Right atrium auricular region (tissue), 2 donors: ENCODE results near the gene PARD3B. TPM values are rescaled to one million over a fixed set of nuclear protein-coding genes. Genes with fewer than 3 reads are reported as not detected.

Experiments used
- DNase-seq: peaks from one replicate; pipeline ENCODE4 v3.0.0-alpha.2; 2019; ENCODE audit warnings: low spot score
- H3K27ac ChIP-seq, 2 donors: fragments of 200-600 bp; sonication (generic); 1 replicate in 1 of 2; 2 replicates in 1 of 2; pipeline ENCODE4 v1.5.1; 2016 to 2019
- H3K27me3 ChIP-seq, 2 donors: fragments of 200-600 bp; sonication (generic); one replicate each; pipeline versions ENCODE4 v1.5.1 to v1.6.0; 2017 to 2019
- H3K36me3 ChIP-seq: fragments of 200-600 bp; sonication (generic); one replicate; pipeline ENCODE4 v1.5.1; 2016
- H3K4me1 ChIP-seq, 2 donors: fragments of 200-600 bp; sonication (generic); one replicate each; pipeline versions ENCODE4 v1.5.1 to v1.6.0; 2017 to 2019
- H3K4me3 ChIP-seq, 2 donors: fragments of 200-600 bp; sonication (generic); 1 replicate in 1 of 2; 2 replicates in 1 of 2; pipeline ENCODE4 v1.5.1; 2017 to 2019; ENCODE audit warnings: mild to moderate bottlenecking in 1 of 2, moderate library complexity in 1 of 2
- H3K9me3 ChIP-seq, 2 donors: fragments of 200-600 bp; sonication (generic); one replicate each; pipeline ENCODE4 v1.5.1; 2019
- CTCF ChIP-seq, 2 donors: fragments of 200-600 bp; sonication (generic); IDR thresholded peaks; one replicate each; pipeline ENCODE4 v1.5.1; 2019; ENCODE audit warnings: antibody characterized with exemption in 2 of 2
- total RNA-seq, 2 donors: library from RNA; depleted of rRNA; stranded (reverse); fragments of >200 nt; gene quantifications; one replicate each; pipeline ENCODE4 v1.1.0, GENCODE V29; 2016

PARD3B gene
- total RNA-seq, 2 donors from 2014 or later = 7.4 to 12.2 TPM

GRCh38 chr2:205543262-205543843 is 998.1 kb downstream of the PARD3B start:
- Histone ChIP-seq H3K27ac (no peak overlapping the region), H3K4me3 (no peak overlapping the region), H3K9me3 (no peaks in the 10 kb centered on the region), H3K36me3 (no peaks in the 10 kb centered on the region), H3K27me3 (no peaks in the 10 kb centered on the region), H3K4me1 (peaks cover 0 to 17% of the 10 kb centered on the region in 2 donors)
- no peak for DNase-seq
- no peak for TF ChIP-seq CTCF (IDR thresholded peaks at IDR 0.05)

GRCh38 chr2:205543937-205544702 is 998.8 kb downstream of the PARD3B start:
- H3K4me3 ChIP-seq = no peak overlapping the region
- no peaks in the 10 kb centered on the region for H3K9me3 ChIP-seq
- H3K27me3 ChIP-seq = no peaks in the 10 kb centered on the region
- no peak overlapping the region for H3K27ac ChIP-seq
- peaks cover 0 to 17% of the 10 kb centered on the region in 2 donors for H3K4me1 ChIP-seq
- H3K36me3 ChIP-seq = no peaks in the 10 kb centered on the region
- DNase-seq = no peak
- no peak for TF ChIP-seq CTCF (IDR thresholded peaks at IDR 0.05)

GRCh38 chr2:205545971-205546816 is 1000.9 kb downstream of the PARD3B start:
- TF ChIP-seq CTCF (IDR thresholded peaks at IDR 0.05) = no peak

GRCh38 chr2:205555566-205556230 is 1010.4 kb downstream of the PARD3B start:
- Histone ChIP-seq H3K27ac (no peak overlapping the region), H3K27me3 (no peaks in the 10 kb centered on the region), H3K4me1 (no peaks in the 10 kb centered on the region), H3K36me3 (no peaks in the 10 kb centered on the region), H3K4me3 (no peak overlapping the region), H3K9me3 (no peaks in the 10 kb centered on the region)
- no peak for TF ChIP-seq CTCF (IDR thresholded peaks at IDR 0.05)
- DNase-seq = no peak

More at GRCh38 chr2:205545971-205546816, 1000.9 kb downstream of the PARD3B start:
- DNase-seq = no peak
- Histone ChIP-seq H3K9me3 (no peaks in the 10 kb centered on the region), H3K4me3 (no peak overlapping the region), H3K36me3 (no peaks in the 10 kb centered on the region), H3K27ac (no peak overlapping the region), H3K4me1 (peaks cover 0 to 11% of the 10 kb centered on the region in 2 donors), H3K27me3 (no peaks in the 10 kb centered on the region)

- Histone ChIP-seq H3K4me3 (no peak overlapping the region), H3K27ac (no peak overlapping the region), H3K36me3 (no peaks in the 10 kb centered on the region), H3K27me3 (no peaks in the 10 kb centered on the region), H3K4me1 (no peaks in the 10 kb centered on the region), H3K9me3 (no peaks in the 10 kb centered on the region)
- DNase-seq = no peak
- TF ChIP-seq CTCF (IDR thresholded peaks at IDR 0.05) = no peak
These were observed 1011.1 kb downstream of the PARD3B start for GRCh38 chr2:205556357-205556756.
